ENCODE results near the gene PRR19. TPM values are rescaled to one million over a fixed set of nuclear protein-coding genes. Genes with fewer than 3 reads are reported as not detected.
A peak's percentile ranks its signal among the peaks of the same experiment; 100 is the strongest.

The PRR19 gene
- total and polyA plus RNA-seq, 10 donors, result 0.33 to 1.2 (median 0.54) TPM; not detected in 2

DNA sequence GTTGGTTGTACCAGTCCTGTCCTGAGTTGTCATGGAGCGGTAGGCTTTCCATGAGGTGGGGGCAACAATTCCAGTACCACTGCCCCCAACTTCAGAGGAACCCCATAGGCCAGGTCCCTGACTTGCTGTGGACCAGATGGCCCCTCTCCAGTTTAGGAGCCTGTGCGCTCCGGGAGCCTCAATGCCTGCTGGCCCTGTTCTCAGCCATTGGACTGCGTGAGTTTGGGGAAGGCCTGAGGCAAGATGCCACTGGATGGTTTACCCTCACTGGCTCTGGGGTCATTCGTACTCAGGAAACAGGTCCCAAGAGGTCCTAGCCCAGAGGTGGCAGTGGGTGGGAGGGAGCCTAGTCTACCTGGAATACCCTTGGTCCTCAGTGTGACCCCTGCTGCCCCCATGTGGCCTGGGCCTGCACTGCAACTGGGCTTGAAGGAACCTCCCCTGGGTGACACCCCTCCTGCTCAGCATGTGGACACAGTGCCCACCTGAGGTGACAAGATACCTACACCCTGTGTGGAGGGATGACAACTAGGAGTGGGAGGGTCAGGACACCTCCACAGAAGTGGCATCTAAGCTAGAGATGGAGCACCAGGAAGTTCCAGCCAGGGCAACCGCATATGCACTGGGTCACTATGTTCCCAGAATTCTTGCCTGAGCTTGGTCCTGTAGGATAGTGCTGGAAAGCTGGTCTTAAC, 6.0 kb upstream of the PRR19 start:
- DNase-seq, result peak; percentile 95
- Histone ChIP-seq H3K4me1 (peaks cover 0 to 16% (median 6%) of the 10 kb centered on the region in 6 donors), H3K27ac (peak overlapping the region in 2 of 8 donors; percentile 21 to 23), H3K27me3 (replicated peaks in 1 of 7) (no peaks in the 10 kb centered on the region), H3K36me3 (peaks cover 0 to 57% (median 41%) of the 10 kb centered on the region in 6 donors), H3K4me3 (no peak overlapping the region), H3K9me3 (no peaks in the 10 kb centered on the region)
- TF ChIP-seq, protein P1, sequence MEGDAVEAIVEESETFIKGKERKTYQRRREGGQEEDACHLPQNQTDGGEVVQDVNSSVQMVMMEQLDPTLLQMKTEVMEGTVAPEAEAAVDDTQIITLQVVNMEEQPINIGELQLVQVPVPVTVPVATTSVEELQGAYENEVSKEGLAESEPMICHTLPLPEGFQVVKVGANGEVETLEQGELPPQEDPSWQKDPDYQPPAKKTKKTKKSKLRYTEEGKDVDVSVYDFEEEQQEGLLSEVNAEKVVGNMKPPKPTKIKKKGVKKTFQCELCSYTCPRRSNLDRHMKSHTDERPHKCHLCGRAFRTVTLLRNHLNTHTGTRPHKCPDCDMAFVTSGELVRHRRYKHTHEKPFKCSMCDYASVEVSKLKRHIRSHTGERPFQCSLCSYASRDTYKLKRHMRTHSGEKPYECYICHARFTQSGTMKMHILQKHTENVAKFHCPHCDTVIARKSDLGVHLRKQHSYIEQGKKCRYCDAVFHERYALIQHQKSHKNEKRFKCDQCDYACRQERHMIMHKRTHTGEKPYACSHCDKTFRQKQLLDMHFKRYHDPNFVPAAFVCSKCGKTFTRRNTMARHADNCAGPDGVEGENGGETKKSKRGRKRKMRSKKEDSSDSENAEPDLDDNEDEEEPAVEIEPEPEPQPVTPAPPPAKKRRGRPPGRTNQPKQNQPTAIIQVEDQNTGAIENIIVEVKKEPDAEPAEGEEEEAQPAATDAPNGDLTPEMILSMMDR (IDR thresholded peaks at IDR 0.05 in 8 of 11, conservative IDR thresholded peaks at IDR 0.05 in 3 of 11), result peak; percentile 92 to 98 (median 96)
- TF ChIP-seq POLR2A (IDR thresholded peaks at IDR 0.05) (no peak), POLR2AphosphoS5 (IDR thresholded peaks at IDR 0.05) (peak; percentile 52 to 77 (median 75))
- 76 to 83% (median 81%) methylated on average over 4 to 6 of the region's 6 CpGs for WGBS, 5 donors
- intact Hi-C loops (cut with DNase I; ENCODE audit: low total_unique reads), result no loop called here

DNA sequence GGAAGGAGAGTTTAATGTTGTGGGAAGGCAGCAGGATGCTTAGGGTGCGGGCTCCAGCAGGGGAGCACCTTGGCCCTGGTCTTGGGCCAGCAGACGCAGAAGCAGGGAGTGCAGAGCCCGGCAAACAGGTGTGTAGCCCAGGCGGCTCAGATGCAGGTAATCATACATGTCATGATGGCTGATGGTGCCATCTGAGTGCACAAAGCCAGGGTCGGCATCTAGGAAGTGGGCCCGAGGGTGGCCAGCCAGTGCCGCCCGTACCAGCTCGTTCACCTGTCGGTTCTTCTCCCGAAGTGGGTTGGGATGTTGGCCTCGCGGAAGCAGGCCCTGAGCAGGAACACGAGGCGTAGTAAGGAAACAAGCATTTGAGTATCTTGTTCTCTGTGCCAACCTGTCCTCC, 4.9 kb upstream of the PRR19 start:
- DNase-seq, result no peak
- 92 to 96% (median 95%) methylated on average over 15 of the region's 15 CpGs for WGBS, 5 donors
- no peak overlapping the region for H3K4me3 ChIP-seq
- H3K36me3 ChIP-seq, result peaks cover 0 to 46% (median 32%) of the 10 kb centered on the region in 6 donors
- no peak overlapping the region for H3K27ac ChIP-seq
- no peaks in the 10 kb centered on the region for H3K9me3 ChIP-seq
- intact Hi-C loops (cut with DNase I; ENCODE audit: low total_unique reads), result no loop called here
- TF ChIP-seq, protein P1 (IDR thresholded peaks at IDR 0.05 in 8 of 11, conservative IDR thresholded peaks at IDR 0.05 in 3 of 11), result no peak
- TF ChIP-seq POLR2A (IDR thresholded peaks at IDR 0.05) (no peak), POLR2AphosphoS5 (IDR thresholded peaks at IDR 0.05) (peak; percentile 30 to 77 (median 50))
- H3K4me1 ChIP-seq, result peaks cover 0 to 23% (median 13%) of the 10 kb centered on the region in 6 donors
- no peaks in the 10 kb centered on the region for H3K27me3 ChIP-seq (replicated peaks in 1 of 7)

DNA sequence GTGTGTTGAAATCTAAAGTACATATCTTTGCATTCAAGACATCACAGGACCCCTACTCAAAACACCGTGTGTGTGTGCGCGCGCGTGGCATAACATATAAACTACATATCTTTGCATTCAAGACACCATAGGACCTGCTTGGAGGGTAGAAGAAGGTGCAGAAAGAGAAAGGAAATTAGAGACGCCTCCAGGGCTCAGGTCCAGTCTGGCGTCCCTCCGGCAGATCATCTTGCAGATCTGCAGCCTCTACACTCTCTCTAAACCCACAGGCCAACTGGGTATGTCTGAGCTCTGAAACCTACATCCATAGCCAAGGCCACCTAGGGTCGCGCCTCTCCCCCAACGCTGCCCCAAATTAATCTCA, 1.2 kb downstream of the PRR19 start:
- no peaks in the 10 kb centered on the region for H3K9me3 ChIP-seq
- H3K27ac ChIP-seq, result peak overlapping the region in 4 of 8 donors; percentile 69 to 82 (median 76)
- 73 to 83% (median 80%) methylated on average over 11 of the region's 11 CpGs for WGBS, 5 donors
- no peaks in the 10 kb centered on the region for H3K27me3 ChIP-seq (replicated peaks in 1 of 7)
- H3K4me3 ChIP-seq, result peak overlapping the region in 5 of 8 donors; percentile 60 to 85 (median 68)
- DNase-seq, result no peak
- TF ChIP-seq POLR2A (IDR thresholded peaks at IDR 0.05), result no peak
- TF ChIP-seq, protein P1 (IDR thresholded peaks at IDR 0.05 in 8 of 11, conservative IDR thresholded peaks at IDR 0.05 in 3 of 11), result no peak
- no peak for TF ChIP-seq POLR2AphosphoS5 (IDR thresholded peaks at IDR 0.05)
- intact Hi-C loops (cut with DNase I; ENCODE audit: low total_unique reads), result loop anchor here (5.0 kb wide), 1 partner anchor 171 kb away; the partner anchor contains the start of gene POU2F2
- peaks cover 0 to 27% (median 18%) of the 10 kb centered on the region in 6 donors for H3K4me1 ChIP-seq
- H3K36me3 ChIP-seq, result no peaks in the 10 kb centered on the region

DNA sequence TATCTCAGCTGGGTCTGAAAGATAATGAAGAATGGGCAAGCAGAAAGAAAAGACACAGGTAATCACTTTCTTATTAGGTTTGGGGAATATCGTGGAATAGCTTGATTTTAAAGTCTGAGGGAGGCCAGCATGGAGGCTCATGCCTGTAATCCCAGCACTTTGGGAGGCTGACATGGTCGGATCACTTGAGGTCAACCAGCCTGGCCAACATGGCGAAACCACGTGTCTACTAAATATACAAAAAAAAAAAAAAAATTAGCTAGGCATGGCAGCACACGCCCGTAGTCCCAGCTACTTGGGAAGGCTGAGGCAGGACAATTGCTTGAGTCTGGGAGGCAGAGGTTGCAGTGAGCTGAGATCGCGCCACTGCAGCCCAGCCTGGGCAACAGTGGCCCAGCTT, 1.9 kb downstream of the PRR19 start:
- intact Hi-C loops (cut with DNase I; ENCODE audit: low total_unique reads), result loop anchor here (5.0 kb wide), 1 partner anchor 172 kb away; the partner anchor contains the start of gene POU2F2
- no peak for DNase-seq
- TF ChIP-seq POLR2AphosphoS5 (IDR thresholded peaks at IDR 0.05), result no peak
- TF ChIP-seq, protein P1 (IDR thresholded peaks at IDR 0.05 in 8 of 11, conservative IDR thresholded peaks at IDR 0.05 in 3 of 11), result no peak
- TF ChIP-seq POLR2A (IDR thresholded peaks at IDR 0.05), result no peak
- no peaks in the 10 kb centered on the region for H3K27me3 ChIP-seq (replicated peaks in 1 of 7)
- peaks cover 0 to 27% (median 18%) of the 10 kb centered on the region in 6 donors for H3K4me1 ChIP-seq
- H3K27ac ChIP-seq, result no peak overlapping the region
- H3K4me3 ChIP-seq, result no peak overlapping the region
- WGBS, 5 donors, result 85 to 94% (median 93%) methylated on average over 8 of the region's 8 CpGs
- no peaks in the 10 kb centered on the region for H3K36me3 ChIP-seq
- H3K9me3 ChIP-seq, result no peaks in the 10 kb centered on the region
